OCI-M2 (cell line): Measurements from ENCODE around the gene APP.

ENCODE experiments used
- DNase-seq: peaks from one replicate; lab custom pipeline; 2025; ENCODE audit not compliant: unreplicated experiment; lab: John Stamatoyannopoulos, UW

Gene APP

DNA sequence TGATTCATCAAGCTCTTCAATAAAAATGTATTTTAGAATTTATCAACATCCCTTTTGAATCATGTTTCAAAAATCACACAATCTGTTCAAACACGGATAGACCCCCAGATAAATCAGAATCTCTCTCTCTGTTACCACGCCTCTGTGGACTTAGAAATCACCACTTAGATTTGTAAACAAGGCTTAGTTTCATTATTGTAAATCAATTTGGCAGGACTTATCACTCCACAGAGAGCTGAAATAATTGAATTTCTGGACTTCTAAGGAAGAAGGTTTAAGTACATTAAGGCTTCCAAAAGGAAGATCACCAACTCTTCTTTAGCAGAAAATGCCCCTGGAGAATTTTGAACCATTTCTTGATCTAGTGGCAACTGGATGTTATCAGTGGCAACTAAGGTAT lies 100.4 kb downstream of the APP start:
- DNase-seq, result no peak

DNA sequence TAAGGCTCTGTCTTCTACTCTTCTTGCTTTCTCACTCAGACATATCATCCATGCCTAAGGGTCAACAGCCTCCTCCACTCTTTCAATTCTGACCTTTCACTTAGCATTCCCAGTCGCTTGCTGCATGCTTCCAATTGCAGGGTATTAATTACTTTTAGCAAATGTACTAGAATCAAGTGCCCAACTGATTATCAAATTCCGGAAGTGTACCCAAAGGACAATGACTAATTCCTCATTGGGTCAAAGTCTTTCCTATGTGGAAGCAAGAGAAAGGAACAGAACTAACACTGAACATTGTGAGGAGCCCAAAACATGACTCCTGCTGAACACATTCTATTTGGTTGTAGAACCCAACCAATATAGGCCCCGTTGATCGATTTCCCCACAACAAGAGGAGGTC lies 101.8 kb downstream of the APP start:
- no peak for DNase-seq

- DNase-seq, result no peak
These were observed 102.6 kb downstream of the APP start for GRCh38 chr21:26067836-26068594.

DNA sequence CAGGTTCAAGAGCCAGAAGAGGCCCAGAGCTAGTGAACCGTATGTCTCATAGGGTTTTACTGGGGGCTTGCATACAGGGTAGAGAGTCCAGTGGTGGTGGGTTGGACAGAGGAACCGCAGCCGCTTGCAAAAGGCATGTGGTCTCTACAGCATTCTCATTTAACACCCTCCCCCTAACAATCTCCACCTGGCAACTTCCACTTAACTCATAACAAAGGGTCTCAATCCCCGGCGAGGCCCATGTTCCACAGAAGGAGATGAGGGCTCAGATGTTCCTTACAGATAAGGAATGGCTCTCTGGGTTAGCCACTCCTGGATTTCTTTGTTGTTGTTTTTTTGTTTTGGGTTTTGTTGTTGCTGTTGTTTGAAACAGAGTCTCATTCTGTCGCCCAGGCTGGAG lies 106.1 kb downstream of the APP start:
- DNase-seq, result no peak

DNA sequence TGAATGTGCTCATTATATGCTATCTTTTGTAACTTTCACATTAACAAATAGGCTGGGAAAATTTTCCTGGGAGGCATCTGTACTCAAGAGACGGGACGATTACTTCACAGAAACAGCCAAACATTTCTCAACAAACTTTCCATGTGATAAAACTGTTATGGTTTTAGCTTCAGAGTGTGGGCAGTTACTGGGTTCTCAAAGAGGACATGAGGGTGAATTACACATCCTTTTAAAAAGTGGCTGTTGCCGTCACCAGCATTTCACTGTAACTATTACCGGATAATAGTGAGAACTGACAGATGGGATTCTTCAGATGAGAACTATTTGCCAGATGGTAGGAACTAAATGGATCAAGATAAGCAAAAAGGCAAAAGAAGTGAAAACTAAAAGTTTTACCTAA lies 109.1 kb downstream of the APP start:
- DNase-seq, result no peak

DNA sequence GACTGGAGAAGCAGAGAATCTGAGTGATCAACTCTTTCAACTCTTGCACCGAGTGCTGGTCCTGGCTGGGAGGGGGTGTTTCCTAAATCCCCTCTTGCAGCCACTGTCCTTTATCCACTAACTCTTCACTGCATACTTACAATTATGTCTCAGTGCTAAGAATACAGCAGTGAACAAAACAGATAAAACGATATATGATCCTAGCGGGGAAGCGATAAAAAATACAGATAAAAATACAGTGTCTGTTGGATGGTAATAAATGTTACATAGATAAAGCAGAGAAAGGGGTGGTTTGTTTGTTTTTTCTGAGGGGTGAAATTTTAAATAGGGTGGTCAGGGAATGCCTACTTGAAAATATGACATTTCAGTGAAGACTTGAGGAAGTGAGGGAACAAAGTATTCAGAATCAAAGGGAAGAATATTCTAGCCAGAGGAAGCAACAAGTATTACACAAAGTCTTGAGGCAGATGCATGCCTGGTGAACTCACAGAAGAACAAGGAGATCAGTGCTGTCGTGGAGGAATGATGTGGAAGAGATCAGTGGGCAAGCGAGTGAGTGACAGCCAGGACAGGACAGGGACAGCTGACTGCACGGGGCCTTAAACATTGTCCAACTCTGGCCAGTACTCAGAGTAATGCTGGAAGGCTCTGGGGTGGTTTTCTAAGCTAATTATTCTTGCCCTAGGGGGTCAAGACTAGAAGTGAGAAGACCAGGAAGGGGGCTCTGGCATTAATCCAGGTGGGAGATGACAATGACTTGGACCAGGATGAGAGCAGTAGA lies 110.0 kb downstream of the APP start:
- DNase-seq, result no peak

- no peak for DNase-seq
These were observed 112.9 kb downstream of the APP start for GRCh38 chr21:26057477-26058170.

GRCh38 chr21:26055841-26056264 lies 114.7 kb downstream of the APP start:
- DNase-seq, result no peak

DNA sequence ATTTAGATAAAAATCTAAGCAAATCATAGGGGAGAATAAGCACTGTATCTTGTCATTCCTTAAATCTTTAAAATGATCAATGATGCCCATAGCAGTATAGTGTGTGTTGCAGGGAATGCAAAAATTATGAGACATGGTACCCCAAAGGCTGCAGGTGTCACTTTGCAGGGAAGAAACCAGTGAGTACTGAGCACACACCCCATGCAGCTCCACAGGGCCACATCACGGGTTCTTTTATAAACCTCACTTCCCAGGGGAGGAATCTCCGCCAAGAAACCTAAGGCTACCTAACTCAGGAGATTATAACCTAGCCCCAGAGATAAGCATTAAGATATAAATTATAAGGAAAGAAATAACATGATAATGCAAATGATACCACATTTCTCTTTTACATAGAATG lies 115.6 kb downstream of the APP start:
- no peak for DNase-seq

DNA sequence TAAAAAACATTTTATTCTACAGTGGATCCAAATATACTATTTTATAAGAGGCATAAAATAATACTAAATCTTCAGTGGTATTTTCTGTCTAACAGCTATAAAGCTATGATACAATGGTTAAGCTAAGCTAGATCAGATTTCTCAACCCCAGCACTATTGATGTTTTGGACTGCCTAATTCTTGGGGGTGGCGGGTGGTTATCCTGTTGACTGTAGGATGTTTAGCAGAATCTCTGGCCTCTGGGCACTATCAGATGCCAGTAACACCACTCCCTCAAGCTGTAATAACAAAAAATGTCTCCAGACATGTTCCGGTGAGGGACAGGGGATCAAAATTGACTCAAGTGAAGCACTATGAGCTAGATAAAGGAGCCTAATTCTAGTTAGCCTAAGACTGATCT lies 118.5 kb downstream of the APP start:
- DNase-seq, result no peak

DNA sequence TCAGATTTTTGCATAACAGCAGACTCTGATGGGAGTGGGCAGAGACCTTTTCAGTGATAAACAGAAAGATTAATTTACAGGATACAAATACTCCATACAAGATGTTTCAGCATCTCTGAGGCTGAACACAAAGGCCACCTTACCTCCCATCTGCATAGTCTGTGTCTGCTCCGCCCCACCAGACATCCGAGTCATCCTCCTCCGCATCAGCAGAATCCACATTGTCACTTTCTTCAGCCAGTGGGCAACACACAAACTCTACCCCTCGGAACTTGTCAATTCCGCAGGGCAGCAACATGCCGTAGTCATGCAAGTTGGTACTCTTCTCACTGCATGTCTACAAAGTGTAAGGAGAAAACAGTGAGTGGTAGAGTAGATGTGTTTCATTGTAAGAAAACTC lies 119.7 kb downstream of the APP start:
- no peak for DNase-seq

- DNase-seq, result no peak
These were observed 120.8 kb downstream of the APP start for GRCh38 chr21:26049803-26050202.

GRCh38 chr21:26047279-26047967 lies 123.1 kb downstream of the APP start:
- no peak for DNase-seq

DNA sequence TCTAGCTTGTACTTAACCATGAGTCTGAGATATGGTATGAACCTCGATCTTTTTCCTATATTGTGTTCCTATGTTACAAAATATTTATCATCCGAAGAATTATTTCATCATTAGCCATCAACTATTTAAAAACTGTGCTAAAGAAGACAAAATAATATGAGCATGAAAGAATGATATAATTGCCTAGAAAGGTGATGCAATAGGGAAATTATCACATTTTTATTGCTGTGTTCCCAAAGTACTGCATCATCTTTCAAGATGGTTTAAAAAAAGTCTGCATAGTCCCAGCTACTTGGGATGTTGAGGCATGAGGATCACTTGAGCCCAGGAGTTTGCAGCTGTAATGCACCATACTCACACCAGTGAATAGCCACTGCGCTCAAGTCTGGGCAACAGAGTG lies 126.7 kb downstream of the APP start:
- no peak for DNase-seq

DNA sequence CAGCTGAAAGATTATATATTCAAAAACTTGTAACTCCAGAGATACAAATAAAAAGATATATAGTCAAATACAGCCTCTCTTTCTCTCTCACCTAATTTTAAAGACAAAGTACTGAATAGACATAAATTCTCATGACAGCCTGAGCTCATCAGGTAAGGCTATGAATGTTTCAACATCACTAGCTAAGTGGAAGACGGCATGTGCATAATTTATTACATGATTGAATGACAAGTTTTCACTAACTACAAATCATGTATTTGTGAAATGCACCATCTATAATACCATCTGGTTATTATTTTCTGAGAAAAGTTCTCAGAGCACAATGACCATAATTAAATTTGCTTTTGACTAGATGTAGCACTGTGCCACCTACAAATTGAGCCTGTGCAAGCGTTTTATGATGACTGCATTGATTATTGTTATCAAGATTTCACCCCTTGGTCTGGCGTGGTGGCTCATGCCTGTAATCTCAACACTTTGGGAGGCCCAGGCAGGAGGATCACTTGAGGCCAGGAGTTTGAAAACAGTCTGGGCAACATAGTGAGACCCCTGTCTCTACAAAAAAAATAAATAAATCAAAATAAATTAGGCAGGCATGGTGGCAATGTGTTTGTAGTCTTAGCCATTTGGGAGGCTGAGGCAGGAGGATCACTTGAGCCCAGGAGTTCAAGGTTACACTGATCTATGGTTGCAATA lies 128.2 kb downstream of the APP start:
- no peak for DNase-seq

DNA sequence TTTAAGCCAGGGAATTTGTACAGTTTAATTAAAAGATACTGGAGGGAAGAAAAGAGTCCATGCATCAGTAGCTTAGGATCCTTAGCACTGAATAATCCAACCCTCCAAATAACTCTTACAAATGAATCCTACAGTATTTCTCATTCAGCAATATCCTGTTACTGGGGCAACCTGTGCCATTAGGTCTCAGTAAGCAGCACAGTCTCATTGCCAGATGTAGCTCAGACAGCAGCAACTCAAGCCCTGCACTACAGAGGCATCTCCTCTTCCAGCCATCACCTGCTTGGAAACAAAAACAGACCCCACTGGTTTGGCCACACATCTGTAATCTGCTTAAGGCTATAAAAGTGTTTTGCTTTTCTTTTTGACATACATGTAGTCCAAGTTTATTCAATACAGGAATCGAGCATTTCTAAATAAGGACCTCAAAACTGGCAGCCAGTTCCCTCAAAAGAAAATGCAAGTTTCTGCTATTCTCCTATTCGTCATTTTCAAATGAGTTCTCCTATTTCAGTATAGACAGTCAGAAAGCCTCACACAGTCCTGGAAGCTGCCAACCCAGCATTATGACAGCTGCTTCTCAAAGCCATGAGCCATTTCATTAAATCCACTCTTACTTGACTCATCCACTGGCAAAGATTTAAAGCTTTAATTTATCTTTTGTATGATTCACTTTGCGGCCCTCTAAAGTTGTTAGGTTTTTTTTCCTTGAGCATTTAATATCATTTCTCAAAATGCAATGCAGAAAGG lies 129.0 kb downstream of the APP start:
- no peak for DNase-seq

- no peak for DNase-seq
These were observed 133.7 kb downstream of the APP start for GRCh38 chr21:26036916-26037315.

DNA sequence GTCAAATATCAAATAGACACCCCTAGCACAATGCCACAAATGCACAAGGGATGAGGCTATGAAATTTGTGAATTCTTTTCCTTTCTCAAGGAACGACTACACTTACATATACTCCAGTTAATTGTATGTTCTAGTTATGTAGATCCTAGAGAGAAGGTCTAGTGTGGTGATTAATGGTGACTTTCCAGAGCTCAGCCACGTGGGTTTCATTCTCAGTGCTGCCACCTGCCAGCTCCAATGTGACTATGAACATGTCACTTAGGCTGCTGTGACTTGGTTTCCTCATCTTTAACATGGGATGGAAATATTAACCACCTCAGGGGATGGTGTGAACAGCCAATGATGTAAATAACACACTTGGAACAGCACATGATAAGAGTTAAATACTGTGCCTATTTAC lies 138.3 kb downstream of the APP start:
- DNase-seq, result no peak

GRCh38 chr21:26028183-26028582 lies 142.4 kb downstream of the APP start:
- DNase-seq, result no peak

DNA sequence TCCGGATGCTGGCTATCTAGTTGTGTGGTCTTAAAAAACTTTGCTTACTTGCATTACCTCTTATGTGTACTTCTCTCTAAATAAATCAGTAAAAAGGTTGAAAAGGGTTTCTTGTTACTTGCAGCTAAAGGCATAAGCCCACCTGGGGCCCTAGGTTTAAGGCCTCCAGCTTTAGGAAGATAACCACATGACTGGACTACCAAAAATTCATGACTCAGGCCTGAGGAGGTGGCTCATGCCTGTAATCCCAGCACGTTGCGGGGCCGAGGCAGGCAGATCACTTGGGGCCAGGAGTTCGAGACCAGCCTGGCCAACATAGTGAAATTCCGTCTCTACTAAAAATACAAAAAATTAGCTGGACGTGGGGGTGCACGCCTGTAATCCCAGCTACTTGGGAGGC lies 142.9 kb downstream of the APP start:
- no peak for DNase-seq
